HG03025 (cell line): ENCODE results near the gene GAPT.
A peak's percentile ranks its signal among the peaks of the same experiment; 100 is the strongest.

Source experiments
- ATAC-seq: cut with Tn5 transposase; IDR thresholded peaks from one replicate; pipeline ENCODE4 v1.9.1; 2021; ENCODE audit warnings: mild to moderate bottlenecking, moderate library complexity; ENCODE audit not compliant: unreplicated experiment, low FRiP score

Gene GAPT

GRCh38 chr5:58460732-58461286, 30.4 kb upstream of the GAPT start:
- peak; percentile 79 for ATAC-seq

GRCh38 chr5:58462154-58462553, 29.1 kb upstream of the GAPT start:
- no peak for ATAC-seq

- no peak for ATAC-seq
Measured at GRCh38 chr5:58462623-58463230, 28.5 kb upstream of the GAPT start.

GRCh38 chr5:58466939-58467338, 24.3 kb upstream of the GAPT start:
- ATAC-seq, result peak; percentile 98

- ATAC-seq, result no peak
Measured at GRCh38 chr5:58469896-58470295, 21.3 kb upstream of the GAPT start.

- no peak for ATAC-seq
Measured at GRCh38 chr5:58475404-58475803, 15.8 kb upstream of the GAPT start.

- no peak for ATAC-seq
Measured at GRCh38 chr5:58477760-58478376, 13.4 kb upstream of the GAPT start.

GRCh38 chr5:58481066-58481676, 10.1 kb upstream of the GAPT start:
- ATAC-seq, result no peak

- no peak for ATAC-seq
Measured at GRCh38 chr5:58481828-58482227, 9.4 kb upstream of the GAPT start.

GRCh38 chr5:58482536-58482935, 8.7 kb upstream of the GAPT start:
- ATAC-seq, result no peak

GRCh38 chr5:58484505-58484904, 6.7 kb upstream of the GAPT start:
- no peak for ATAC-seq

GRCh38 chr5:58486290-58486689, 4.9 kb upstream of the GAPT start:
- no peak for ATAC-seq

- ATAC-seq, result peak; percentile 56
Measured at GRCh38 chr5:58490402-58491050, 709 bp upstream of the GAPT start.

GRCh38 chr5:58493141-58493540, 1.9 kb downstream of the GAPT start:
- no peak for ATAC-seq

- no peak for ATAC-seq
Measured at GRCh38 chr5:58496488-58496887, 5.3 kb downstream of the GAPT start.

GRCh38 chr5:58497386-58497785, 6.2 kb downstream of the GAPT start:
- no peak for ATAC-seq

- ATAC-seq, result no peak
Measured at GRCh38 chr5:58497921-58498320, 6.7 kb downstream of the GAPT start.

GRCh38 chr5:58498340-58498942, 7.2 kb downstream of the GAPT start:
- ATAC-seq, result no peak

- no peak for ATAC-seq
Measured at GRCh38 chr5:58499231-58499630, 8.0 kb downstream of the GAPT start.

- no peak for ATAC-seq
Measured at GRCh38 chr5:58499941-58500340, 8.7 kb downstream of the GAPT start.
